NOMO-1 treated with dmso at 0.1 percent for 144 hours (cell line): ENCODE data around the gene GAB2.
"Not testable (repeated sequence)": the region's sequence is repeated elsewhere in the genome, so short reads cannot be mapped to it uniquely, and the experiment has no call there.

Experiments used
- DNase-seq: peaks from one replicate; lab custom pipeline; 2025; ENCODE audit not compliant: unreplicated experiment; lab: John Stamatoyannopoulos, UW

GAB2 gene

DNA sequence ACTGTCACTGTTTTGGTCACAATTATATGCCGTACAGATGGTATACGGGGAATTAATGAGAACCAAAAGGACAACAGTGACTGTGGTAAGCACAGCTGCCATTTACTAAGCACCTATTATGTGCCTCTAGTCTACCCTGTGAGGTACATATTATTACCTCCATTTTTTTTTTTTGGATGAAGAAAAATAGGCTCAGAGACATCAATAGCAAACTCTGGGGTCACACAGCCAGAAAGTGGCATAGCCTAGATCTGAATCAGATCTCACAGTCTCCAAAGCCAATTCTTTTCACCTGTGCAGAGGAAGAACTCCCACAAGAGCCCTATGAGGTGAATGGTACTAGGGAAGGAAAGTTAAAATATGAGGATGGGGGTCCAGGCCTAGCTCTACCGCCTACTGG lies 160.0 kb downstream of the GAB2 start:
- no peak for DNase-seq

GRCh38 chr11:78256962-78257361 lies 160.7 kb downstream of the GAB2 start:
- DNase-seq, result no peak

DNA sequence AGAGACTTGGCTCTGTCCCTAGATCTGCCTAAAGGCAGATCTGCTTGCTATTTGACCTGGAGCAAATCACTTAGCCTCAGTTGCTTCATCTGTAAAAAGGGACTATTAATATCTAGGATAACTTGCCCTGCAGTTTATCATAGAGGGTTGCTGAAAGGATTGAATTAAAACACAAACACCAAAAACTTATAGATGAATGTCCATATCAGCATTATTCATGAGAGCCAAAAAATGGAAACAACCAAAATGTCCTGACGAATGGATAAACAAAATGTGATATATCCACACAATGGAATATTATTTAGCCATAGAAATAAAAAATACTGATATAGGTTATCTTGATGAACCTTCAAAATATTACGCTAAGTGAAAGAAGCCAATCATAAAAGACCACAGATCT lies 161.7 kb downstream of the GAB2 start:
- DNase-seq, result no peak

GRCh38 chr11:78254268-78254667 lies 163.4 kb downstream of the GAB2 start:
- no peak for DNase-seq

DNA sequence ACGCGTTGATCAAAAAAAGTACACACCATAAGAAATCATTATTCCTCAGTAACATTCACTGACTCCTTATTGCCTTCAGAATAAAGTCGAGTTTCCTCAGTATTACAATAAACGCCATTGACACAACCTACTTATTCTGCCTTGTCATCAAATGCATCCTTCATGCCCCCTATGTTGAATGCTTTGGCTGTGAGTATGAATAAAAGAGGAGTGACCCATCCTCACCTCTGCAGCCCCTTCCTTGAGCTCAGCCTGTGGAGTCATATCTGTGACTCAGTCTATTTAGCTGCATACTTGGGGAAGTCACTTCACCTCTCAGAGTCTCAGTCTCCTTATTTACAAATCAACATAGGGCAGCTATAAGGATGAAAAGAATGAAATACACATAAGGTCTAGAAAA lies 163.8 kb downstream of the GAB2 start:
- DNase-seq, result no peak

DNA sequence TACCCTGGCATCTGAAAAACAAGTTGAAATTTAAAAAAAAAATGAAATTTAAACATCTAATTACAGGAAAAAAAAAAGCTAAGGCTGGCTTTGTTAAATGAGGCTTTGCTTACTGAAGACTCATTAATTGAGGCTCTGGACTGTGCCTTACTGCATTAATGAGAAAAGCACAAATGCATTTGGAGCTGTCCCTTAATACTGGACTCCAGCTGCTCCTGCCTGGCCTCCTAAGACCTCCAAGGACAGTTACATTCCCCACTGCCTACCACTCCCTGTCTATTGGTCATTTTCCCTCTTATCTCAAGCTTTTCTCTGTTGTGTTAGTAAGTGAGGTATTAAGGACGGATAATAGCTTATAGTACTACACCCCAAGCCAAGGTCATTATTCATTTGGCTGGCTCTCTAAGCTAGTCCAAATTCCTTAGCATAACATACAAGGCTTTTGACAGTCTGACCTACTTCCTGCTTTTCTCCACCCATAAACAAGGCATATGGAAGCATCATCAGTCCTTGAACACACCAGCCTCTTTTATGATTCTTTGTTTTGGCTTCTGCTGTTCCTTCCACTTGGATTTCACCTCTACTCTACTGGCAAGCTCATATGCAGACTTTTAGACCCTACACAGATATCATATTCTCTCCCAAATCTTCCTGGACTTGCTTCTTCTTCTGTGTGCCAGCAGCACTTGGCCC lies 166.4 kb downstream of the GAB2 start:
- DNase-seq, result no peak

- no peak for DNase-seq
Measured at GRCh38 chr11:78250099-78250498, 167.5 kb downstream of the GAB2 start.

GRCh38 chr11:78248903-78249302 lies 168.7 kb downstream of the GAB2 start:
- DNase-seq, result no peak

DNA sequence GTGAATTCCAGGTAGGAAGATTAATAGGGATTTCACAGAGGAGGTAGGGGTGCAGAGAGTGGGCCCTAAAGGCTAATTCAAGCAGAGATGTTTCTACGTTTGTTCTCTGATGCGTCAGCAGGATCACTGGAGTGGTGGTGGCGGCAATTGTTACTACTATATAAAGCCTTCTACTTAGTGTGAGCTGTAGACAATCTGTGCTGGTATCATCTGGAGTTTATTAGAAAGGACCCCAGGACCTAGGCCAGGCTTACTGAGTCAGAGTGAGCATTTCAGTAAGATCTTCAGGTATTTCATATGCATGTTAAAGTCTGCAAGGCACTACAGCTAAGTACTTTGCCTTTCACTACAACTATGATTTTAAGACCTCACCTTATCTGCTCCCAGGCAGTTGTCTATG lies 169.4 kb downstream of the GAB2 start:
- DNase-seq, result no peak

- DNase-seq, result no peak
Measured at GRCh38 chr11:78244546-78245255, 172.9 kb downstream of the GAB2 start.

DNA sequence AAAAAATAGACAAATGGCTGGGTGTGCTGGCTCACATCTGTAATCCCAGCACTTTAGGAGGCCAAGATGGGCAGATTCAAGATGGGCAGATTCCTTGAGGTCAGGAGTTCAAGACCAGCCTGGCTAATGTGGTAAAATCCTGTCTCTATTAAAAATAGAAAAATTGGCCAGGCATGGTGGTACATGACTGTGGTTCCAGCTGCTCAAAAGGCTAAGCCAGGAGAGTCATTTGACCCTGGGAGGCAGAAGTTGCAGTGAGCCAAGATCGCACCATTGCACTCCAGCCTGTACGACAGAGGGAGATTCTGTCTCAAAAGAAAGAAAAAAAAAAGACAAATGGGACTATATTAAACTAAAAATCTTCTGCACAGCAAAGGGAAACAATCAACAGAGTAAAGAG lies 173.5 kb downstream of the GAB2 start:
- no peak for DNase-seq

GRCh38 chr11:78241475-78241874 lies 176.1 kb downstream of the GAB2 start:
- DNase-seq, result no peak

- DNase-seq, result no peak
Measured at GRCh38 chr11:78239781-78240180, 177.8 kb downstream of the GAB2 start.

DNA sequence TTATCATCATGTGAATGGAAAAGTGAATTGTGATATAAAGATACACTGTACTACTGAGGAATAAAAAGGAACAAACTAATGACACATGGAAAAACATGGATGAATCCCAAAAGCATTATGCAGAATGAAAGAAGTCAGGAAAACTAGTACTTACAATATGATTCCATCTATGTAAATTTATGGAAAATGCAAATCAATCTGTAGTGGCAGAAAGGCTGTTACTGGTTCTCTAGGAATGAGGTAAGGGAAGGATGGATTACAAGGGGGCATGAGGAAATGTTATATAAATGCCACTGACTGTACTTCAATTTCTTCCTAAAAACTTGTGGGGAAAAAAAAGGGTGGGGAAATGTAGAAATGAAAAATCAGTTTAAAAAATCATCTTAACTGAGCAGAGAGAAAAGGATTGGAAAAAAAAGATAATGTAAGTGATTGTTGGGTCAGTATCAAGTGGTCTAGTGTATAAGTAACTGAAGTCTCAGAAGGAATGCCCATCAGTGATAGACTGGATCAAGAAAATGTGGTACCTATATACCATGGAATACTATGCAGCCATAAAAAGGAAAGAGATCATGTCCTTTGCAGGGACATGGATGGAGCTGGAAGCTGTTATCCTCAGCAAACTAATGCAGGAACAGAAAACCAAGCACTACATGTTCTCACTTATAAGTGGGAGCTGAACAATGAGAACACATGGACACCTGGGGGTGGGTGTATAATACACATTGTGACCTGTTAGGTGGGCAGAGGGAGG lies 180.2 kb downstream of the GAB2 start:
- no peak for DNase-seq

- DNase-seq, result no peak
Measured at GRCh38 chr11:78234006-78234405, 183.6 kb downstream of the GAB2 start.

GRCh38 chr11:78233046-78233445 lies 184.6 kb downstream of the GAB2 start:
- not testable (repeated sequence) for DNase-seq

DNA sequence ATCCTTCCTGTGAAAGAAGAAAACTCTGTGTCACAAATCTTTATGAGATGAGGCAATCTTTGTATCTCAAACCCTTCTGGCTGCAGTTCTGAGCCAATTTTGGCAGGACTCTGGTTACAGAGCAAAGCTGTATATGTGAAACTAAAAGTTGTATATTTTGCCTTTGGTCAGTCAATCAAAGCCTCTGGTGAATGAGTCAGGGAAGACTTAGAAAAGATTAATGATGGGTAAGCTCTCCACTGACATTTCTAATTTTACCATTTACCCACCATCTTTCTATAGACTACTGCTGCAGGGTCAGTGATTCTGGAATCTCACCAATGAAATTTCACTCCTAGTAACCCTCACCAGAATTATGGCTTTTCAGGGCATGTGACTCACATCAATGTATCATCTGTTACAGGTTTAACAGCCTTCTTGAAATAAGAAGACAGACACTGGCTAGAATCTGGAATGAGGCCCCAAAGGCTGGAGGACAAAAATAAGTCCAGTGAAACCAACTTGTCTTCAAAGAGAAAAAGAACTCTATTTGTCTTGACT lies 185.6 kb downstream of the GAB2 start:
- DNase-seq, result no peak

- no peak for DNase-seq
Measured at GRCh38 chr11:78230161-78230877, 187.3 kb downstream of the GAB2 start.

GRCh38 chr11:78229106-78229505 lies 188.5 kb downstream of the GAB2 start:
- DNase-seq, result no peak

- peak; percentile 14 for DNase-seq
Measured at GRCh38 chr11:78228467-78228866, 189.2 kb downstream of the GAB2 start.

- DNase-seq, result peak; percentile 20
Measured at GRCh38 chr11:78227921-78228320, 189.7 kb downstream of the GAB2 start.
